ENCODE measurements around the gene SMIM38.

DNA sequence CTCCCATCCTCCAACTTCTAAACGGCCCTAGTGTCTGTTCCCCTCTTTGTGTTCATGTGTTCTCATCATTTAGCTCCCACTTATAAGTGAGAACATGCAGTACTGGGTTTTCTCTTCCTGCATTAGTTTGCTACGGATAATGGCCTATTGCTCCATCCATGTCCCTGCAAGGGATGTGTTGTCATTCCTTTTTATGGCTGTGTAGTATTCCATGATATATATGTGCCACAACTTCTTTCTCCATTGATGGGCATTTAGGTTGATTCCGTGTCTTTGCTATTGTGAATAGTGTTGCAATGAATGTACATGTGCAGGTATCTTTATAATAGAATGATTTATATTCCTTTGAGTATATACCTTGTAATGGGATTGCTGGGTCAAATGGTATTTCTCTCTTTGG is 5.6 kb upstream of the SMIM38 start:
- TF ChIP-seq, protein P1, sequence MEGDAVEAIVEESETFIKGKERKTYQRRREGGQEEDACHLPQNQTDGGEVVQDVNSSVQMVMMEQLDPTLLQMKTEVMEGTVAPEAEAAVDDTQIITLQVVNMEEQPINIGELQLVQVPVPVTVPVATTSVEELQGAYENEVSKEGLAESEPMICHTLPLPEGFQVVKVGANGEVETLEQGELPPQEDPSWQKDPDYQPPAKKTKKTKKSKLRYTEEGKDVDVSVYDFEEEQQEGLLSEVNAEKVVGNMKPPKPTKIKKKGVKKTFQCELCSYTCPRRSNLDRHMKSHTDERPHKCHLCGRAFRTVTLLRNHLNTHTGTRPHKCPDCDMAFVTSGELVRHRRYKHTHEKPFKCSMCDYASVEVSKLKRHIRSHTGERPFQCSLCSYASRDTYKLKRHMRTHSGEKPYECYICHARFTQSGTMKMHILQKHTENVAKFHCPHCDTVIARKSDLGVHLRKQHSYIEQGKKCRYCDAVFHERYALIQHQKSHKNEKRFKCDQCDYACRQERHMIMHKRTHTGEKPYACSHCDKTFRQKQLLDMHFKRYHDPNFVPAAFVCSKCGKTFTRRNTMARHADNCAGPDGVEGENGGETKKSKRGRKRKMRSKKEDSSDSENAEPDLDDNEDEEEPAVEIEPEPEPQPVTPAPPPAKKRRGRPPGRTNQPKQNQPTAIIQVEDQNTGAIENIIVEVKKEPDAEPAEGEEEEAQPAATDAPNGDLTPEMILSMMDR (IDR thresholded peaks at IDR 0.05; ENCODE audit: low read length): no peak
- TF ChIP-seq EZH2 (IDR thresholded peaks at IDR 0.05; ENCODE audit: borderline replicate concordance, low read length): no peak
